ENCODE results near the gene POU2AF3.

DNA sequence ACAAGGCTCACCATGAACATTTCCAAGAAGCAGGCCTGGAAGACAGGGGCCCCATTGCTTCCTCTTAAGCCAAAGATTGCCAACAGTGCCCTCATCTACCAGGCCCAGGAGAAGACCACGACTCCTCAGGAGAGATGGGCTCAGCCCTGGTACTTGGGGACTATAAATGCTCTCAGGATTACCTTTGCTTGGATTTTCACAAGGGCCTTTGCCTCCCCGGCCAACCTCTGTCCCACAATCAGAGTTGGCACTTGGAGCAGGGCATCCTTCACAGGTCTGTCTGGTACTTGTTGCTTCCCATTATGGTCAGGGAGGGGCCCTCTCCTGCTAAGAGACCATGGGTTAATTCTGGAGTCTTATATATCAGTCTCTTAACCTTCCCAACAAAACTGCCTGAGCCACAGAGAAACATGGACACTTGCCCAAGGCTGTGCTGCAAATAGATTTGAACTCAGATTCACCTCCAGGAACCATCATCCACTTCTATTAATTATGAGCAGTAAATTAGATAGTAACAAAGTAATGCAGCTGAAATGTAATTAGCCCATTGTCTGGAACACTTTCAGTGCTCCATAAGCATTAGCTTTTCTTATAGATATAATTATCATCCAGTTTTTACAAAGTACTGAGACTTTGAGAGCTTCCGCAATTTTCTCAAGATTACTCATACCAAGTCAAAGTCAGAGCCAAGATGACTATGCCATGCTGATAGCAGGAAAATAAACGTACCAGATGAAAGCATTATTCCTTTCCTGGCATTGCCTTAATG, 33.5 kb downstream of the POU2AF3 start:
- TF ChIP-seq YY1 (IDR thresholded peaks at IDR 0.05; ENCODE audit: insufficient read depth, insufficient read length) (no peak), ZNF274 (IDR thresholded peaks at IDR 0.05; ENCODE audit: low read depth, low read length) (no peak)
